GM19238 (cell line): Measurements from ENCODE around the gene ANKRD63.
A peak's percentile ranks its signal among the peaks of the same experiment; 100 is the strongest.

Source experiments
- DNase-seq: peaks from one replicate; pipeline ENCODE4 v3.0.0; 2011; ENCODE audit warnings: low spot score; ENCODE audit not compliant: insufficient read length

Gene ANKRD63

DNA sequence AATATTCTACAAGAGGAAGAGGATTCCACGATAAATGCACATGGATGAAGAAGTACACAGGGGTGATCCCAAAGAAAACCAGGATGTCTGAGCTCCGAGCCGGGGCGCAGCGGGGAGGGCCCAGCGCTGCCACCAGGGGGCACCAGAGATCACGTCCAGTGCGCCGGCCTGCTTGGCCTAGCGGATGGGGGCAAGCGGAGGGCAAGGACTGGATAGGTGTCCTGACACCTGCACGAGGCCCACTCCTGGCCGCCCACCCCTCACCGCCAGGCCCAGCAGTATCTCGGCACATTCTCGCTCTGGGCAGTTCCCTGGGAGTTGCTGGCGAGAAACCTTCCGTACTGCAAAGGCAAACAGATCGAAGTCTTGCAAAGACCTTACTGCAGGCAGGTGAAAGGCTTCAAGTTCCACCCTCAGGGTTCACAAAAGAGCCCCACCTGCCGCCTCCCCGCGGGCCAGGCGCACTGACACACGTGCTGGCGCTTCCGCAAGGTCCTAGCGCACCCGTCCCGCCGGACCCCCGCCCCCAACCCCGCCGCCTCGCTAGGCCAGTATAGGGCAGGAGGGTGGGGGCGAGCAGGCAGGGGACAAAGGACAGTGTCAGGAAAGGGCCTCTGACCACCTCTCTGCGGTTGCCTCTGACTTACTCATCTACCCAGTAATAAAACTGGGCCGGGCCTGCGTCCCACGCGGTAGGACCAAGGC lies 3.3 kb downstream of the ANKRD63 start:
- peak; percentile 71 for DNase-seq

DNA sequence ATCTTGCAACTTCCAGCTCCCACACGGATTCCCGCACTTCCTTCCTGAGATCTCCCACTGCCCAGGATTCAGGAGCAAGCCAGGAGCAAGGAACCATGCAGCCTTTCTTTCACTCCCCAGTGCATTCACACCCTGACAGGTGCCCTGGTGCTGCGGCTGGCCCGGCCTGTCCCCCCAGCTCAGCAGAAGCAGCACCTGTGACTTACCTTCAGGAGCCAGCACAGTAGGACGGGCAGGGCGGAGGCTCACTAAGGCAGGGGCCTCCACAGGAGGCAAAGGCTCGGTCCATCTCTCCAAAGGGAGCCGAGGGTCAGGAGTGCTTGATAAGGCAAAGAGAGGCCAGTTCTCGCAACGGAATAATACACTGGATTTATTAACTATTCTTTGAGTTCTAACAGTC lies 4.8 kb downstream of the ANKRD63 start:
- no peak for DNase-seq

DNA sequence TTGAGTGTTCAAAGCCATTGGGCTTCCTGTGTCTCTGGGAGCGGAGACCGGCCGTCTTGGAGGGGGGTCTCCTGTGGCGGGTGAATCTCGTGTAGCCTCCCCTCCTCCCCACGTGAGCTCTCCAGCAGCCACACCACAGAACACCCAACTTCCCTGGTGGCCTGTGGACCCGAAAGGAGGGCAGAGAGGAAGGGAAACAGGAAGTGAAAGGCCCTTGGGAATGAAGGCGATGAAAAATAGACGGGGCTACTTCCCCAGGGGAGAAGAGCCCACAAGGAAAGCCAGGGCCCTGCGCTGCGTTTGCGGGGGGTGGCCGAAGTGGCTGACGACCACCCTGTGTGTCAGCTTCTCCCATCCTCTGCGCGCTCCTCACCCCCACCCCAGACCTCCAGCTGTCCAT lies 5.4 kb downstream of the ANKRD63 start:
- no peak for DNase-seq

DNA sequence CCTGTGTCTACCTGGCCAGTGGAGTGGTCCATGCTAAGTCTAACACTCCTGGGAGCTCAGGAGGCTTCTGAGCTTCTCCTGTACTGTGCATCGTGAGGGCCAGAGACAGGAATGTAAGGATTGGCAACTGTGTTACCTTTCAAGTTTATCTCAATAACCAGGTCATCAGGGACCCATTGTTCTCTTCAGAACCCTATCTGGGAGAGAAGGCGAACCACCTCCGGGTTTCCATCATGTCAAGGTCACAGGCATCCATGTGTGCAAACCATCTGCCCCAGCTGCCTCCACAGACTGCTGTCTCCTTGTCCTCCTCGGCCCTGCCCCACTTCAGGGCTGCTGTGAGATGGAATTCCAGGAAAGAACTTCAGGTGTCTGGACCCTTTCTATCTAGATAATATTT lies 5.9 kb downstream of the ANKRD63 start:
- no peak for DNase-seq

DNA sequence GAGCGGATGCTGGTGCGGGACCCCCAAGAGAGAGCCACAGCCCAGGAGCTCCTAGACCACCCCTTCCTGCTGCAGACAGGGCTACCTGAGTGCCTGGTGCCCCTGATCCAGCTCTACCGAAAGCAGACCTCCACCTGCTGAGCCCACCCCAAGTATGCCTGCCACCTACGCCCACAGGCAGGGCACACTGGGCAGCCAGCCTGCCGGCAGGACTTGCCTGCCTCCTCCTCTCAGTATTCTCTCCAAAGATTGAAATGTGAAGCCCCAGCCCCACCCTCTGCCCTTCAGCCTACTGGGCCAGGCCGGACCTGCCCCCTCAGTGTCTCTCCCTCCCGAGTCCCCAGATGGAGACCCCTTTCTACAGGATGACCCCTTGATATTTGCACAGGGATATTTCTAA lies 6.9 kb downstream of the ANKRD63 start:
- DNase-seq = no peak

DNA sequence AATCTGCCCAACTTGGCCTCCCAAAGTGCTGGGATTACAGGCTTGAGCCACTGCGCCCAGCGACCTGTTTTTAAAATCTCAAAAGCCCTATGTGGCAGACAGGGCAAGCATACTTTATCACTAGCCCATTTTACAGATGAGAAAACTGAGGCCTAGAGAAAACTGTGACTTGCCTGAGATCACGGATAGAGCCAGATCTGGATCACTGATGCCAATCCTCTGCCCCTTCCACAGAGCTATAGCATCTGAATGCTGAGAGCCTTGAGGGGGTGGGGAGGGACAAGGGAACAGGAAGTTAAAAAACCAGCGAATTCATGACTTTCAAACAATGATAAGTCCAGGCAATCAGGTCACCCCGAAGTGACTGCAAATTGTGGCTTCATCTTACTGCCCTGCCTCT lies 7.3 kb downstream of the ANKRD63 start:
- DNase-seq = no peak

DNA sequence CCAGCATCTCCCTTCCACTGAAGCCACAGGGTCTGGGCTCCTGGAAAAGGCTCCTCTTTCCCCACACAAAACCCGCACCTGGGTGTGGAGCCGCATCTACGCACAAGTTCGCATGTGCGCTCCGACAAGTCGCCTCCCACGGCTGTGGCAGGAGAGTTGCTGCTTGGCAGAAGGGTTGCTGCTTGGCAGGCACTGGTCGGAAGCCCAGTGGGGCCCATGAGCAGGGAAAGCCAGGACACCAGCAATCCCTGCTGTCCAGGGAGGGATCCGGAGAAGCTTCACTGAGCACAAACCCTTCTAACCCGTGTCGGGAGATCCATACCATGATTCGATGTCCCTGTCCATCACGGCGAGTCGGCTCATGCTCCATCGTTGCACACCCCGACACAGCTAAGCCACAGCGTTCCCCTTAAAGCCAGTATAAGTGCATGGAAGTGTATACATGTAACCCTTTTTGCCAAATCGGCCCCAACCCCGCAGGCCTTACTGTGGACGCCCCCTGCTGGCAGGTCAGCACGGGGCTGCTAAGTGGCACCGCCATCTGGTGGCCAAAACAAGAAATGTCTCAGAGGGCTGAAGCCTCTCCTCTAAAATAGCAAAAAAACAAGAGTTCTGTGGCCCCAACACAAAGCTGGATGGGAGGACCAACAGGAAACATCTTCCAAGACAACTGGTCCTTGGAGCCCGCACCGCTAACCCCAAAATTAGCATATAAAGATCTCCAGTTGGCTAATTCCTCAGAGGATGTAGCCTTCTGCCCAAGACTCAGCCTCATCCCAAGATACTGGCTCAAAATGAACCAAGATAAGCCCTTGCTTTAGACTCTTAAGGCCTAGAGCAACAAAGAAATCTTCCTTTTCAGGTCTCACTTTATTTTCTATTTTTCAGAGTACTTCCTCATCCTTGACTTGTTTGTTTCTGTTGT lies 8.3 kb downstream of the ANKRD63 start:
- peak; percentile 79 for DNase-seq

DNA sequence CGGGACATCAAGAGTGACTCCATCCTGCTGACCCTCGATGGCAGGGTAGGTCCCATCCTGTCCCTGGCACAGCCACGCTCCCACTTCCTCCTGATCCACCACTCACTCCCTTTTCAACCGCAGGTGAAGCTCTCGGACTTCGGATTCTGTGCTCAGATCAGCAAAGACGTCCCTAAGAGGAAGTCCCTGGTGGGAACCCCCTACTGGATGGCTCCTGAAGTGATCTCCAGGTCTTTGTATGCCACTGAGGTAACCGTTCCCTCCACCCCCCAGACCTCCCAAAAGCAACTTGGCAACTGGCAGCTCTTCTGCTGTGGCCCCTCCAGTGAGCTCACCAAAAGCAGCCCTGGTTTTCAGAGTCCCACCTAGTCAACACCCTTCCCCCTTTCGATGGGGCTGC lies 9.4 kb downstream of the ANKRD63 start:
- DNase-seq = no peak

DNA sequence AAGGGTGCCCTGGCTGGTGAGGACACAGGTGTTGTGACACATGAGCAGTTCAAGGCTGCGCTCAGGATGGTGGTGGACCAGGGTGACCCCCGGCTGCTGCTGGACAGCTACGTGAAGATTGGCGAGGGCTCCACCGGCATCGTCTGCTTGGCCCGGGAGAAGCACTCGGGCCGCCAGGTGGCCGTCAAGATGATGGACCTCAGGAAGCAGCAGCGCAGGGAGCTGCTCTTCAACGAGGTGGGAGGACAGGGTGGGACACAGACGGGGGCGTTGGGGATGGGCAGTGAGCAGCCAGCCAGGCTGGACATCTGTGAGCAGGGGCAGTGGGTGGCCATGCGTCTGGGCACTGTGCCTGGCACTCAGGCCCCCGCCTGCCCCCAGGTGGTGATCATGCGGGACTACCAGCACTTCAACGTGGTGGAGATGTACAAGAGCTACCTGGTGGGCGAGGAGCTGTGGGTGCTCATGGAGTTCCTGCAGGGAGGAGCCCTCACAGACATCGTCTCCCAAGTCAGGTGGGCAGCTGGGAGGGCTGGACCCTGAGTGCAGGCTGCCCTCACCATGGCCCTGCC lies 10.3 kb downstream of the ANKRD63 start:
- no peak for DNase-seq

DNA sequence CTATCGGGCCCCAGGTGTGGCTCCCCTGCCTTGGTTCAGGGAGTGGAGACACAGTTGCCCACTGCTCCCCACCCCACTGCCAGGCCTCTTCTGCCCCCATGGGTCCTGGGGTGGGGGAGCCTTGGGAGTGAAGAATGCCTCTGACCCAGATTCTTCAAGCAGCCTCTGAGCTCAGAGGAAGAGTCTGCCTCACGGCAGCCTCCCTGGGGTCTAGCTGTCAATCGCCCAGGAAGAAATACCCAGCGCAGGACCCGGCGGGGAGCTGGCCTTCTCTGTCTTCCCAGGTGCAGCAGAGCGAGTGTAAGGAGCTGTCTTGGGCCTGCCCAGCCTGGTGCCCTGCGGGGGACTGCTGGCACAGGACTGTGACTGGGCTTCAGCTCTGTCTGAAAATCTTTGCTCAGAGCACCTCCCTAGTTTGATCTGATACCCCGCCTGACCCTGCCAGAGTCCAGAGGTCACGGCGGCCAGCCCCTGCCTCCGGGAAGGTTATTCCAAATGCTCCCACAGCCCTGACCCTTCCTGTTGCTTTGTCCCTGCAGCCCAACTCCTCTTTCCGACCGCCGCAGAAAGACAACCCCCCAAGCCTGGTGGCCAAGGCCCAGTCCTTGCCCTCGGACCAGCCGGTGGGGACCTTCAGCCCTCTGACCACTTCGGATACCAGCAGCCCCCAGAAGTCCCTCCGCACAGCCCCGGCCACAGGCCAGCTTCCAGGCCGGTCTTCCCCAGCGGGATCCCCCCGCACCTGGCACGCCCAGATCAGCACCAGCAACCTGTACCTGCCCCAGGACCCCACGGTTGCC lies 11.0 kb downstream of the ANKRD63 start:
- no peak for DNase-seq

DNA sequence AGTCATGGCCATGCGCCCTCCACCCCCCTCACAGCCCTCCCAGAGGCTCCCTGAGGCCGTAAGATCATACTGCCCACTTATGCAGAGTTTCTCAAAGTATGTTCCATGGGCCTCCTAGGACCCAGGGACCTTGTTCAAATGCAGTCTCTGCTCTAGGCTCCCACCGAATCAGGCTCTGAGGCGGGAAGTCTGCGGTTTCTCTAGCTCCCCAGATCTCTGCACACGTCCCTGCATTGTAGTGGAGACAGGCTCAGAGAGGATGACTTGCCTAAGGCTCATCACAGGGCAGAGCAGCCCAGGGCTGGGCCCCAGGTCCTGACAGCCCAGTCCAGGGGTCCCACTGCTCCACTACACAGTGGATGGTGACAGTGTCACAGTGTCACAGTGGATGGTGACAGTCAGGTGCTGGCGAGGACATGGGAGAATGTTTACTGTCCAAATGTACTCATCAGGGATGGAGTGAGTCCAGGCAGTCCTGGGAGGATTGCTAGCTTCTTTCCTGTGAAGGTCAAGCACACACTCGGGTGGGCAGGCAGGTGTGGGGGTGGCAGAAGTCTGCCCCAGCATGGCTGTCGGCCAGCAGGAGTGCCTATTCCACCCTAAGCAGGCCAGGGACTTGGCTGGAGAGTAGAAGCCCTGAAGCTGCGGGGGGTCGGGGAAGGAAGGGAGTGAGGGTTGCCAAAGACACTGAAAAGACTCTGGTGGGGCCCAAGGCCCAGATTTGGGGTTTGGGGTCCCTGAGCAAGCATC lies 12.4 kb downstream of the ANKRD63 start:
- no peak for DNase-seq

DNA sequence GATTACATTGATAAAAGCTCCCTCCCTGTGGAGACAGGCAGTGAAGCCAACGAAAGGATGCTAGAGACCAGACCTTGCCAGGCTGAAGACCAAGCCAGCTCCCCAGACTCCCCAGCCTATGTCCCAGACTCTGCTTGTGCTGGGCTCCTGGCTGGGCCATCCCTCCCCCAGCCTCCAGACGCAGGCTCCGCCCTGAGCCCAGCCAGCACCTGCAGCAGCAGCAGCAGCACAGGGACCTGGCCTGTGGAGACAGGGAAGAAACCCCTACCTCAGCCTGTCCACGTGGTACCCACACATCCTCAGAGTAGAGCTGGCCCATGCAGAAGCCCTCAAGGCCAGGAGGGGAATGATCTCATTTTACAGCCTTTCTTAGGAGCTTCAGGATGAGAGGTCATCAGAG lies 13.3 kb downstream of the ANKRD63 start:
- DNase-seq = no peak

DNA sequence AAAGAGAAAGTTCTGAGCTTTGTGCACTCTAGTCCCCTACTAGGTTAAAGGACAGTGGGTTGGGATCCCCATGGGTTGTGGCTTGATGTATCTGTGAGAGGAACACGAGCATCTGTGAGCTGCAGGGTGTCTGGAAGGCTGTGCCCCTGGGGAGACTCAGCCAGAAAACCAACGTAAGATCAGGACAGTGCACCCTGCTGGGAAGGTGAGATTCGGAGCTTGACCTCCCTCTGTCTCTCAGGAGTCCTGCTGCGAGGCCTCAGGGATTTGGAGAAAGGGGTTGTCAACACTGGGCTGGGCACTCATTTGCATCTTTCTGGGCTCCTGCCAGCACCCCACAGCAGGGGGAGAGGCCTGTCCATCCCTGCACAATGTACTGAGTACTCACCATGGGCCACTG lies 15.2 kb downstream of the ANKRD63 start:
- DNase-seq = no peak

DNA sequence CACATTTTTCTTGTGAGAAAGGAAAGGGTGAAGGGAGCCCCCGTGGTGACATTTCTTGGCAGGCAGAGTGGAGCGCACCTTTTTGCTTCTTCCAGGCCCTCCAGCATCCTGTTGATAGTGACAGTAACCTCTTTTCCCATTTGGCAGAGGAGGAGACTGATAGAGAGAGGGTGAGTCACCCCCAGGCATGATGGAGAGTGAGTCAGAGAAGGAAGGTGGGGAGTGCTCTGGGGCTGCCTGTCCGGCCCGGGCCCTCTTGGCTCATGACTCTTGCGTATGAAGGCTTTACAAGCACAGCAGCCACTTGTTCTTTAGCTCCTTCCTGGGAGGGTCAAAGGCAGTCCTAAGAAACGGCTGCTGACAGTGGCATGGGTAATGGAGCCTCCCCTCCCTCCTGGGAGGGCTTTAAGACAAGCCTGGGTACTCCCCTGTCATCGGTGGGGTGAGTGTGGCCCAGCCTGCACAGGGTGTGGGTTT lies 16.0 kb downstream of the ANKRD63 start:
- DNase-seq = no peak

DNA sequence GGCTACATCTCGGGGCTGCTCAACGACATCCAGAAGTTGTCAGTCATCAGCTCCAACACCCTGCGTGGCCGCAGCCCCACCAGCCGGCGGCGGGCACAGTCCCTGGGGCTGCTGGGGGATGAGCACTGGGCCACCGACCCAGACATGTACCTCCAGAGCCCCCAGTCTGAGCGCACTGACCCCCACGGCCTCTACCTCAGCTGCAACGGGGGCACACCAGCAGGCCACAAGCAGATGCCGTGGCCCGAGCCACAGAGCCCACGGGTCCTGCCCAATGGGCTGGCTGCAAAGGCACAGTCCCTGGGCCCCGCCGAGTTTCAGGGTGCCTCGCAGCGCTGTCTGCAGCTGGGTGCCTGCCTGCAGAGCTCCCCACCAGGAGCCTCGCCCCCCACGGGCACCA lies 17.0 kb downstream of the ANKRD63 start:
- no peak for DNase-seq

DNA sequence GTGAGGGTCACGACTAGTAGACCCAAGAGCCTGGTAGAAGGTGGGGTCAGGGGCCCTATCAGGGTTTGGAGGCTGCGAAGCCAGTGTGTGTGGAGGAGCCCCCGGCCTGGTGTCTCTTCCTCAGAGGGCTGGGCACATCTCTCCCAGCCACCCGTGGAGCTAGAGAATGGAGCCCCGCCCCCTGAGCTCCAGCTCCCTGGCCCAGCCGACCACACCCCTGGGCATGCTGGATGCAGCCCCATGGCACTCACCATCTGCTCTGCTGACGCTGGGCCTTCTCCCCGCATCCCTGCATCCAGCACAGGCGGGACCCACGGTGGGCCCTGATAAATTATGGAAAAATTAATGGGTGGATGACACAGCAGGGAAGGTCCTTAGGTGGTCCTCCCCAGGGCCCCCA lies 17.5 kb downstream of the ANKRD63 start:
- no peak for DNase-seq

DNA sequence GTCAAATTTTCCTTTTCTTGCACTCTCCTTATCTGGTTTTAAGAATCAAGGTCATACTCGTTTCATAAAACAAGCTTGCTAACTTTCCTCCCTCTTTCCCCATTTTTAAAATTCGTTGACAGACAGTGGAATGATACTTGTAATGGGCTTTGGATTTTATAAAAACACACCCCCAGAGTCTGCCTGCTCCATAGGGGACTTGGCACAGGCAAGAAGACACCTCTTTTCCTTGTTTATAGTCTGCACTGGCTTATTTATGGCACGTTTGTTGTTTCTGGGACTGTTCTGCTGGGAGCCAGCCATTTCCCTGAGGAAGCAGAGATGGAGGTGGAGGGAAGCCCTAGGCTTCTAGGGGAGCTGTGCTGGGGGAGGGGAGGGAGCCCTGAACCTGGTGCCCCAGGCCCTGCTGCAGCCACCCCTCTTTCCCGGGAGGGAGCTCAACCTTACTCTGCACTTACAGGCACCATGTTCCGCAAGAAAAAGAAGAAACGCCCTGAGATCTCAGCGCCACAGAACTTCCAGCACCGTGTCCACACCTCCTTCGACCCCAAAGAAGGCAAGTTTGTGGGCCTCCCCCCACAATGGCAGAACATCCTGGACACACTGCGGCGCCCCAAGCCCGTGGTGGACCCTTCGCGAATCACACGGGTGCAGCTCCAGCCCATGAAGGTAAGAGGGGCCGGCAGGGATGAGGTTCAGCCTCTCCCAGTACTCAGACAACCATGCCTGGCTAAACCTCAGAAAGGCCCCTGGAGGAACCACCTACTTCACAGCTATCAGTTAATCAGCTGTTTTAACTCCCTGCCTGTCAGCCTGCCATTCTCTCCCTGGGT lies 18.3 kb downstream of the ANKRD63 start:
- DNase-seq = no peak

DNA sequence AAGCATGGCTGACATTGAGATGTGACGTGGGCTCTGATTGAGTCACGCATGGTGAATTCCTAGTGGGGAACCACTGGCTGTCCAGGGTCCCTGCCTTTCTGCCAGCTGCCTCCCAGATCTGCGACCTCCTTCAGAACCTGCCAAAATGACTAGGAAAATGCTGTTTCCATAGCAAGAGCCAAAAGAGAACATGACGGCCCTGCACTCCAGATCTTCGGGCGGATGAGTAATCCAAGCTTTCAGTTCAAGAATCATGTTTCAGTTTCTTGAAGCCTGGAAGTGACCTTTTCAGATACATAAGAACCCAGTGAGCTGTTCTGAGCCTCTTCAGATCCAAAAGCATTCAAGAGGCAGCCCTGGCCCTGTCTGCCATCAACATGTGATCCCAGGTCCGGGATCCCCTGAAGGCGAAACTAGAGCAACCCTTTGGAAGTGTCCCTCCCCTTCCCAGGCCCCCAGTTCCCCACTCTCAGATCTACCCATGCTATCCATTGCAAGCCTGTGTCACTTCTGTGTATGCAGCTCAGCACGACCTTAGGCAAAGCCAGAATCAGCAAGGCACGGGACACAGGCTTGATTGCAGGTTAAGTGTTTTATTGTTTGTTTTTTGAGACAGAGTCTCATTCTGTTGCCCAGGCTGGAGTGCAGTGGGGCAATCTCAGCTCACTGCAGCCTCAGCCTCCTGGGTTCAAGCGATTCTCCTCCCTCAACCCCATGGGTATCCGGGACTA lies 19.7 kb downstream of the ANKRD63 start:
- DNase-seq = no peak

DNA sequence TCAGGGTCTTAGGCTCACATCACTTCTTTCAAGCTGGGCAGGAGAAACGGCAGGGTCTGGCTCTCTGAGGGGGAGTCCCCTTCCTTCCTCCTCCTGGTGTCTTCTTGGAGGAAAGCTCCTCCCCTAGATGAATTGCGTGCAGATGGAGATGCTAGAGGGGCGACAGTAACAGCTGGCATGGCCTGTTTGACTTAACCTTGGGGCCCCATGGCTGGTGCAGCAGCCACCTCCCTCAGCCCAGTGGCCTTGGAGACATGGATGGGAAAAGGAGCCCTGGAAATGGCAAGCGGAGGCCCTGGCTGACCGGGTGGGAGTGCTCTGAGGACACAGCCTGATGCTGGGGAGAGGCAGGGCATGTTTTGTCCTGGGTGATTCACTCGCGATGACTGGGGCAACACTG lies 23.8 kb downstream of the ANKRD63 start:
- DNase-seq = no peak
